Measurements from ENCODE around the gene PDP2.

- no peak for TF ChIP-seq CTCF (conservative IDR thresholded peaks at IDR 0.05; ENCODE audit: low read depth, low read length)
- no peak for TF ChIP-seq RAD21 (IDR thresholded peaks at IDR 0.05; ENCODE audit: low read length)
- TF ChIP-seq POLR2A (IDR thresholded peaks at IDR 0.05; ENCODE audit: low read depth, low read length), result no peak
- no peak for TF ChIP-seq MAZ (IDR thresholded peaks at IDR 0.05; ENCODE audit: borderline replicate concordance, low read depth, low read length)
- TF ChIP-seq USF2 (IDR thresholded peaks at IDR 0.05; ENCODE audit: low read depth, low read length), result no peak
- no peak for TF ChIP-seq SMC3 (IDR thresholded peaks at IDR 0.05; ENCODE audit: low read depth, low read length)
Observed at GRCh38 chr16:66915041-66915440, 34.7 kb downstream of the PDP2 start.
